HFFc6 (cell line): Measurements from ENCODE around the gene ANKRD10. TPM values are rescaled to one million over a fixed set of nuclear protein-coding genes. Genes with fewer than 3 reads are reported as not detected.

ENCODE experiments used
- DNase-seq: peaks from one replicate; pipeline ENCODE4 v3.0.0-alpha.2; 2018
- H3K27ac Mint-ChIP-seq: 2 replicates; pipeline ENCODE4 v1.8.0; 2020; ENCODE audit warnings: mild to moderate bottlenecking, mixed read lengths
- H3K27me3 Mint-ChIP-seq: 2 replicates; pipeline ENCODE4 v1.8.0; 2021; ENCODE audit warnings: mild to moderate bottlenecking, moderate library complexity, mixed read lengths; ENCODE audit not compliant: insufficient read depth
- H3K36me3 Mint-ChIP-seq: 2 replicates; pipeline ENCODE4 v1.8.0; 2021; ENCODE audit warnings: low read depth, mixed read lengths
- H3K4me1 Mint-ChIP-seq: 2 replicates; pipeline ENCODE4 v1.8.0; 2020; ENCODE audit warnings: low read depth, mixed read lengths
- H3K4me3 Mint-ChIP-seq: 2 replicates; pipeline ENCODE4 v1.8.0; 2020; ENCODE audit warnings: mild to moderate bottlenecking, moderate library complexity, mixed read lengths
- H3K9me3 Mint-ChIP-seq: 2 replicates; pipeline ENCODE4 v1.8.0; 2020; ENCODE audit warnings: mild to moderate bottlenecking, mixed read lengths
- CTCF ChIP-seq: fragments of 200-600 bp; sonication (generic); IDR thresholded peaks from 2 replicates; pipeline ENCODE4 v1.5.0; 2021; ENCODE audit warnings: antibody characterized with exemption, mild to moderate bottlenecking
- total RNA-seq, 6 experiments: library from RNA; stranded (reverse); fragmentation: NEBNext Ultra II Directional; extraction: Animal tissue kit (Norgen Biotek cat#: 25700); gene quantifications; 2 replicates in 1 of 6; 3 replicates in 5 of 6; pipeline ENCODE4 v1.2.3, GENCODE V29; 2021

Gene ANKRD10
- total RNA-seq, 6 experiments from 2014 or later = 27.1 to 37.2 (median 33.5) TPM

- H3K27ac Mint-ChIP-seq = no peak overlapping the region
- H3K4me3 Mint-ChIP-seq = no peak overlapping the region
- H3K4me1 Mint-ChIP-seq = peaks cover 7% of the 10 kb centered on the region
- peaks cover 11% of the 10 kb centered on the region for H3K27me3 Mint-ChIP-seq
- H3K9me3 Mint-ChIP-seq = peaks cover 5% of the 10 kb centered on the region
- no peak for DNase-seq
- peak; percentile 32; the same call in 1 of the 2 replicates for TF ChIP-seq CTCF
- H3K36me3 Mint-ChIP-seq = no peaks in the 10 kb centered on the region
Observed at GRCh38 chr13:110925023-110925612, 10.2 kb upstream of the ANKRD10 start.

GRCh38 chr13:110924639-110924934, 9.7 kb upstream of the ANKRD10 start:
- H3K27me3 Mint-ChIP-seq = peaks cover 11% of the 10 kb centered on the region
- no peak for DNase-seq
- H3K4me3 Mint-ChIP-seq = no peak overlapping the region
- no peaks in the 10 kb centered on the region; the same call in 1 of the 2 replicates for H3K9me3 Mint-ChIP-seq
- no peaks in the 10 kb centered on the region for H3K36me3 Mint-ChIP-seq
- H3K27ac Mint-ChIP-seq = no peak overlapping the region
- no peak for TF ChIP-seq CTCF
- peaks cover 8% of the 10 kb centered on the region for H3K4me1 Mint-ChIP-seq

GRCh38 chr13:110923777-110924638, 9.1 kb upstream of the ANKRD10 start:
- H3K4me1 Mint-ChIP-seq = peaks cover 8% of the 10 kb centered on the region
- no peaks in the 10 kb centered on the region for H3K36me3 Mint-ChIP-seq
- no peak overlapping the region for H3K4me3 Mint-ChIP-seq
- no peaks in the 10 kb centered on the region for H3K9me3 Mint-ChIP-seq
- no peak for DNase-seq
- TF ChIP-seq CTCF = no peak
- H3K27me3 Mint-ChIP-seq = peaks cover 9% of the 10 kb centered on the region
- H3K27ac Mint-ChIP-seq = no peak overlapping the region

- Mint-ChIP-seq H3K9me3 (no peaks in the 10 kb centered on the region), H3K4me3 (no peak overlapping the region), H3K4me1 (peaks cover 9% of the 10 kb centered on the region), H3K36me3 (0 out of 2 replicates have a peak, but pooled peaks cover 1% of the 10 kb centered on the region), H3K27me3 (peaks cover 7% of the 10 kb centered on the region), H3K27ac (no peak overlapping the region)
- TF ChIP-seq CTCF = no peak
- DNase-seq = no peak
Observed at GRCh38 chr13:110923086-110923485, 8.2 kb upstream of the ANKRD10 start.

- Mint-ChIP-seq H3K4me1 (peaks cover 15% of the 10 kb centered on the region), H3K4me3 (no peak overlapping the region), H3K27ac (no peak overlapping the region), H3K36me3 (0 out of 2 replicates have a peak, but pooled peaks cover 5% of the 10 kb centered on the region), H3K9me3 (no peaks in the 10 kb centered on the region), H3K27me3 (peaks cover 7% of the 10 kb centered on the region)
- no peak for DNase-seq
- no peak for TF ChIP-seq CTCF
Observed at GRCh38 chr13:110922506-110922905, 7.6 kb upstream of the ANKRD10 start.
